ENCODE data around the gene NECAP2. TPM values are rescaled to one million over a fixed set of nuclear protein-coding genes. Genes with fewer than 3 reads are reported as not detected.

The NECAP2 gene
- total RNA-seq, 1 experiment from 2014 or later: 29.8 TPM

- ChIA-PET CTCF (no interaction called here), POLR2A (no interaction called here)
- DNase-seq (ENCODE audit: low spot score) (no peak), ATAC-seq (no peak)
- no peaks in the 10 kb centered on the region for H3K4me1 Mint-ChIP-seq
- H3K36me3 Mint-ChIP-seq: peaks cover 12% of the 10 kb centered on the region
- H3K9me3 Mint-ChIP-seq: no peaks in the 10 kb centered on the region
- no peaks in the 10 kb centered on the region for H3K27me3 Mint-ChIP-seq (ENCODE audit: low read depth)
- H3K27ac Mint-ChIP-seq: no peak overlapping the region
- H3K4me3 Mint-ChIP-seq: no peak overlapping the region
- TF ChIP-seq MLX (CRISPR knock-in tag; IDR thresholded peaks at IDR 0.05) (no peak), NR1H2 (CRISPR knock-in tag; IDR thresholded peaks at IDR 0.05) (no peak), IRF1 (CRISPR knock-in tag; IDR thresholded peaks at IDR 0.05) (no peak), TEAD4 (CRISPR knock-in tag; IDR thresholded peaks at IDR 0.05) (no peak), TCF7 (CRISPR knock-in tag; IDR thresholded peaks at IDR 0.05; ENCODE audit: low read depth) (no peak), MAX (CRISPR knock-in tag; IDR thresholded peaks at IDR 0.05) (no peak), KAT7 (CRISPR knock-in tag; IDR thresholded peaks at IDR 0.05; ENCODE audit: borderline replicate concordance) (no peak), ZNF317 (CRISPR knock-in tag; IDR thresholded peaks at IDR 0.05; ENCODE audit: borderline replicate concordance, low read depth) (no peak), AFF4 (CRISPR knock-in tag; IDR thresholded peaks at IDR 0.05; ENCODE audit: borderline replicate concordance) (no peak), PREB (CRISPR knock-in tag; IDR thresholded peaks at IDR 0.05; ENCODE audit: borderline replicate concordance) (no peak), GTF2I (CRISPR knock-in tag; conservative IDR thresholded peaks at IDR 0.05) (no peak), JUN (CRISPR knock-in tag; IDR thresholded peaks at IDR 0.05) (no peak), JAZF1 (CRISPR knock-in tag; IDR thresholded peaks at IDR 0.05) (no peak), ZNF416 (CRISPR knock-in tag; IDR thresholded peaks at IDR 0.05) (no peak), FOXP4 (CRISPR knock-in tag; IDR thresholded peaks at IDR 0.05) (no peak)
These were observed 28.0 kb downstream of the NECAP2 start for GRCh38 chr1:16468558-16468957.

GRCh38 chr1:16474166-16474800, 33.8 kb downstream of the NECAP2 start:
- POLR2A ChIA-PET: no interaction called here
- no peaks in the 10 kb centered on the region for H3K4me1 Mint-ChIP-seq
- CTCF ChIA-PET: interaction anchor here (0.6 to 1.8 kb wide), 3 partner anchors 47 to 147 kb away, joined by 3 to 14 read pairs (median 3); partner anchors contain the start of gene NBPF1
- no peaks in the 10 kb centered on the region for H3K9me3 Mint-ChIP-seq
- H3K4me3 Mint-ChIP-seq: no peak overlapping the region
- peaks cover 15% of the 10 kb centered on the region for H3K36me3 Mint-ChIP-seq
- DNase-seq (ENCODE audit: low spot score) (no peak), ATAC-seq (no peak)
- no peak overlapping the region for H3K27ac Mint-ChIP-seq
- no peaks in the 10 kb centered on the region for H3K27me3 Mint-ChIP-seq (ENCODE audit: low read depth)
- TF ChIP-seq ZNF416 (CRISPR knock-in tag; IDR thresholded peaks at IDR 0.05) (no peak), NR2C2 (CRISPR knock-in tag; IDR thresholded peaks at IDR 0.05) (no peak), CREB1 (CRISPR knock-in tag; IDR thresholded peaks at IDR 0.05) (no peak), MXD4 (CRISPR knock-in tag; IDR thresholded peaks at IDR 0.05; ENCODE audit: borderline replicate concordance) (no peak), ELF4 (CRISPR knock-in tag; IDR thresholded peaks at IDR 0.05; ENCODE audit: low read depth) (no peak), TEAD4 (CRISPR knock-in tag; IDR thresholded peaks at IDR 0.05) (no peak), FOXK1 (CRISPR knock-in tag; IDR thresholded peaks at IDR 0.05) (no peak), ZNF138 (CRISPR knock-in tag; conservative IDR thresholded peaks at IDR 0.05) (no peak), AR (CRISPR knock-in tag; IDR thresholded peaks at IDR 0.05) (no peak), ERG (CRISPR knock-in tag; IDR thresholded peaks at IDR 0.05) (no peak)

All from WTC11 (cell line).